HepG2 (cell line): Measurements from ENCODE around the gene CDH23. TPM values are rescaled to one million over a fixed set of nuclear protein-coding genes. Genes with fewer than 3 reads are reported as not detected.
A peak's percentile ranks its signal among the peaks of the same experiment; 100 is the strongest.

Experiments used
- ATAC-seq: fragments of 200-7000 bp; cut with Tn5 transposase; 3 replicates; pipeline ENCODE4 v1.9.1; 2020; ENCODE audit warnings: mild to moderate bottlenecking, moderate library complexity
- BruUV-seq: library from RNA; stranded (reverse); fragments of 400-500 nt; replicated peaks from 2 replicates; lab custom pipeline; 2021; lab: Mats Ljungman, UMichigan
- CTCF ChIA-PET: fragments of 300-600 bp; formaldehyde crosslinking; extraction: SDS; loops from one replicate; lab custom pipeline; 2021; ENCODE audit warnings: low total read pairs, inconsistent platforms, low intra/inter-chr PET ratio; lab: Yijun Ruan, JAX
- POLR2A ChIA-PET: fragments of 350-600 bp; sonication (Branson Sonifier 250); formaldehyde crosslinking; loops from one replicate; lab custom pipeline; 2020; ENCODE audit warnings: antibody characterized with exemption, inconsistent platforms; lab: Yijun Ruan, JAX
- DNase-seq: peaks from one replicate; pipeline ENCODE4 v3.0.0-alpha.2; 2015; ENCODE audit warnings: low spot score
- FAIRE-seq: peaks from 3 replicates; lab custom pipeline; 2011; peaks lifted over from hg19 to GRCh38; lab: Jason Lieb, UNC
- H2AFZ ChIP-seq: one replicate; pipeline ENCODE4 v1.6.1; 2011; ENCODE audit warnings: low read length, inconsistent platforms
- H3K27ac ChIP-seq: fragments of 300-600 bp; 3 replicates; pipeline ENCODE4 v1.8.0; 2011; ENCODE audit warnings: mixed run types, mild to moderate bottlenecking, mixed read lengths, low read length, inconsistent platforms; ENCODE audit not compliant: insufficient read depth; ENCODE audit errors: extremely low read length
- H3K27me3 ChIP-seq, 2 experiments: fragments of 200-600 bp in 1 of 2; 2 replicates in 1 of 2; 3 replicates in 1 of 2; pipeline versions ENCODE4 v1.6.0 to v1.8.0; 2011; ENCODE audit warnings: low read length in 2 of 2, mild to moderate bottlenecking in 2 of 2, moderate library complexity in 2 of 2, inconsistent platforms in 1 of 2; ENCODE audit not compliant: insufficient read depth in 2 of 2, control insufficient read depth in 1 of 2
- H3K36me3 ChIP-seq, 2 experiments: fragments of 200-600 bp in 1 of 2; replicated peaks in 1 of 2; 2 replicates in 1 of 2; 3 replicates in 1 of 2; pipeline versions ENCODE4 v1.5.1 to v1.8.0; 2011; ENCODE audit warnings: low read length in 2 of 2, inconsistent platforms in 1 of 2; ENCODE audit not compliant: insufficient read depth in 2 of 2, control insufficient read depth in 1 of 2
- H3K4me1 ChIP-seq: 2 replicates; pipeline ENCODE4 v1.5.1; 2012; ENCODE audit warnings: low read length, inconsistent platforms; ENCODE audit not compliant: insufficient read depth
- H3K4me2 ChIP-seq: 2 replicates; pipeline ENCODE4 v1.6.0; 2011; ENCODE audit warnings: low read depth, low read length, inconsistent platforms
- H3K4me3 ChIP-seq, 3 experiments: fragments of 200-600 bp in 1 of 3; sonication (generic), shearing (Covaris generic) in 1 of 3; replicated peaks in 1 of 3; 2 replicates each; pipeline ENCODE4 v1.5.1; 2011 to 2016; ENCODE audit warnings: low read length in 3 of 3, inconsistent platforms in 2 of 3, low read depth in 2 of 3, mild to moderate bottlenecking in 2 of 3, control low read depth in 1 of 3, mixed read lengths in 1 of 3; ENCODE audit not compliant: insufficient read depth in 1 of 3
- H3K79me2 ChIP-seq: one replicate; pipeline ENCODE4 v1.6.1; 2011; ENCODE audit warnings: low read length, inconsistent platforms; ENCODE audit not compliant: insufficient read depth
- H3K9ac ChIP-seq: 2 replicates; pipeline ENCODE4 v1.6.0; 2011; ENCODE audit warnings: mild to moderate bottlenecking, low read depth, low read length, inconsistent platforms; ENCODE audit not compliant: insufficient read depth
- H3K9me3 ChIP-seq: 2 replicates; pipeline ENCODE4 v1.5.1; 2012; ENCODE audit warnings: mild to moderate bottlenecking, low read length
- H4K20me1 ChIP-seq: 2 replicates; pipeline ENCODE4 v1.6.0; 2011; ENCODE audit warnings: inconsistent platforms, mild to moderate bottlenecking, low read length, moderate library complexity; ENCODE audit not compliant: insufficient read depth
- AKAP8 ChIP-seq: sonication (generic); formaldehyde crosslinking; IDR thresholded peaks from 2 replicates; pipeline ENCODE4 v1.5.1; 2020; ENCODE audit warnings: mild to moderate bottlenecking, missing genetic modification reagents
- E2F5 ChIP-seq: sonication (generic); formaldehyde crosslinking; conservative IDR thresholded peaks from 2 replicates; pipeline ENCODE4 v1.4.0; 2020; ENCODE audit warnings: missing genetic modification reagents
- ELF1 ChIP-seq: sonication (generic); formaldehyde crosslinking; IDR thresholded peaks from 2 replicates; pipeline ENCODE4 v1.4.0; 2020; ENCODE audit warnings: missing genetic modification reagents
- ELF3 ChIP-seq: IDR thresholded peaks from 2 replicates; pipeline ENCODE4 v1.6.1; 2016; ENCODE audit warnings: missing genetic modification reagents, missing compliant biosample characterization
- HES4 ChIP-seq: sonication (generic); formaldehyde crosslinking; IDR thresholded peaks from 2 replicates; pipeline ENCODE4 v1.9.0; 2021; ENCODE audit warnings: mild to moderate bottlenecking, missing genetic modification reagents, borderline replicate concordance
- HMG20A ChIP-seq: IDR thresholded peaks from 2 replicates; pipeline ENCODE4 v1.6.1; 2016; ENCODE audit warnings: borderline replicate concordance
- HNF4A ChIP-seq: sonication (generic); formaldehyde crosslinking; IDR thresholded peaks from 2 replicates; pipeline ENCODE4 v1.4.0; 2020; ENCODE audit warnings: missing genetic modification reagents
- MED1 ChIP-seq: sonication (generic); formaldehyde crosslinking; IDR thresholded peaks from 2 replicates; pipeline ENCODE4 v1.4.0; 2020; ENCODE audit warnings: missing genetic modification reagents
- SALL1 ChIP-seq: sonication (generic); formaldehyde crosslinking; IDR thresholded peaks from 2 replicates; pipeline ENCODE4 v1.8.0; 2022; ENCODE audit warnings: mild to moderate bottlenecking, missing genetic modification reagents
- TEAD3 ChIP-seq: optimal IDR thresholded peaks from 2 replicates; pipeline ENCODE3; 2016; ENCODE audit warnings: borderline replicate concordance
- TFE3 ChIP-seq: IDR thresholded peaks from 2 replicates; pipeline ENCODE4 v1.6.1; 2016
- TRAFD1 ChIP-seq: sonication (generic); formaldehyde crosslinking; IDR thresholded peaks from 2 replicates; pipeline ENCODE4 v1.5.1; 2020; ENCODE audit warnings: missing genetic modification reagents, mild to moderate bottlenecking, borderline replicate concordance
- ZBTB7B ChIP-seq: sonication (generic); formaldehyde crosslinking; IDR thresholded peaks from 2 replicates; pipeline ENCODE4 v1.4.0; 2020; ENCODE audit warnings: missing genetic modification reagents
- ZNF543 ChIP-seq: sonication (generic); formaldehyde crosslinking; IDR thresholded peaks from 2 replicates; pipeline ENCODE4 v1.4.0; 2020; ENCODE audit warnings: mild to moderate bottlenecking, missing genetic modification reagents
- ZNF598 ChIP-seq: sonication (generic); formaldehyde crosslinking; IDR thresholded peaks from 2 replicates; pipeline ENCODE4 v1.5.1; 2020; ENCODE audit warnings: mild to moderate bottlenecking, missing genetic modification reagents, borderline replicate concordance
- WGBS: methylation state at CpG from one replicate; pipeline ENCODE4 v1.1.6; 2017; ENCODE audit warnings: low lambda C conversion rate; 5-methylcytosine and 5-hydroxymethylcytosine counted together
- in situ Hi-C: cut with HindIII; loops from 2 replicates; pipeline ENCODE4 v1.10.0; 2017; ENCODE audit warnings: low pct_unique_long_range_greater_than_20kb; ENCODE audit not compliant: extremely low pct_ligation_motif_present
- intact Hi-C: fragments of 100-400 bp; cut with micrococcal nuclease; formaldehyde crosslinking; loops from one replicate; pipeline ENCODE4 v1.10.0; 2022; ENCODE audit not compliant: unreplicated experiment
- polyA plus RNA-seq, 8 experiments: library from polyadenylated mRNA; depleted of rRNA in 3 of 8; stranded (reverse) in 7 of 8; unstranded in 1 of 8; fragments of >200 nt; fragmentation: Illumina TruSeq in 4 of 8; extraction: Trizol in 4 of 8; gene quantifications; 2 replicates each; pipeline versions ENCODE4 v1.2.1 to v1.2.3, GENCODE V29; 2011 to 2016; ENCODE audit warnings: low read depth in 4 of 8, missing spikeins in 1 of 8, mixed read lengths in 1 of 8; ENCODE audit not compliant: insufficient read depth in 1 of 8
- total RNA-seq, 5 experiments: library from RNA; depleted of rRNA; stranded (reverse); fragments of >200 nt; fragmentation: Illumina TruSeq; extraction: Trizol; gene quantifications; 2 replicates each; pipeline ENCODE4 v1.2.3, GENCODE V29; 2016; ENCODE audit warnings: low read depth in 1 of 5

Gene CDH23
- total and polyA plus RNA-seq, 2 of the 13 experiments (the other 11 are each of a cell fraction or from before 2014, with no cell fraction given) = 0.13 TPM; not detected in 1

GRCh38 chr10:71633920-71634319, 237.2 kb downstream of the CDH23 start:
- no peak for TF ChIP-seq ZNF543
- TF ChIP-seq HES4 (CRISPR knock-in tag) = no peak
- no peak for TF ChIP-seq E2F5 (CRISPR knock-in tag)
- ChIA-PET CTCF (no interaction called here), POLR2A (no interaction called here)
- no peak for FAIRE-seq
- H3K9ac ChIP-seq = no peak overlapping the region
- intact Hi-C loops (no loop called here), in situ Hi-C loops (no loop called here)
- H3K27me3 ChIP-seq = peaks cover 0 to 6% of the 10 kb centered on the region in 2 experiments; a peak in 2 of 5 replicates
- H3K4me2 ChIP-seq = no peak overlapping the region
- no peaks in the 10 kb centered on the region for H3K79me2 ChIP-seq
- peak; percentile 20 for ATAC-seq
- no peak for DNase-seq
- no peaks in the 10 kb centered on the region for H4K20me1 ChIP-seq
- H3K9me3 ChIP-seq = no peaks in the 10 kb centered on the region
- H3K4me3 ChIP-seq = no peak overlapping the region
- 93% methylated on average over 2 of the region's 4 CpGs for WGBS
- H2AFZ ChIP-seq = no peak overlapping the region
- no TSS peak for BruUV-seq
- no peak overlapping the region for H3K27ac ChIP-seq
- H3K4me1 ChIP-seq = peaks cover 53% of the 10 kb centered on the region
- no peaks in the 10 kb centered on the region for H3K36me3 ChIP-seq

GRCh38 chr10:71634531-71635164, 237.9 kb downstream of the CDH23 start:
- Histone ChIP-seq H3K4me3 (peak overlapping the region in 1 of 3 experiments; percentile 35; a peak in 1 of 6 replicates), H2AFZ (no peak overlapping the region), H3K36me3 (no peaks in the 10 kb centered on the region), H3K4me1 (peaks cover 60% of the 10 kb centered on the region), H3K27ac (no peak overlapping the region), H3K9ac (no peak overlapping the region), H3K4me2 (peak overlapping the region; percentile 60), H3K9me3 (no peaks in the 10 kb centered on the region), H3K27me3 (peaks cover 0 to 6% of the 10 kb centered on the region in 2 experiments; a peak in 2 of 5 replicates), H3K79me2 (no peaks in the 10 kb centered on the region), H4K20me1 (no peaks in the 10 kb centered on the region)
- 5% methylated on average over 5 of the region's 5 CpGs for WGBS
- BruUV-seq = no TSS peak
- in situ Hi-C loops (no loop called here), intact Hi-C loops (no loop called here)
- ATAC-seq (peak; percentile 6; the same call in 1 of the 3 replicates), DNase-seq (no peak), FAIRE-seq (no peak)
- CTCF ChIA-PET = no interaction called here
- POLR2A ChIA-PET = no interaction called here
- TF ChIP-seq TRAFD1 = no peak
- peak; percentile 53; the same call in 1 of the 2 replicates for TF ChIP-seq ZNF598 (CRISPR knock-in tag)
- 0 out of 2 replicates have a peak, but pooled peaks have one; percentile 30 for TF ChIP-seq MED1
- peak; percentile 33; the same call in 1 of the 2 replicates for TF ChIP-seq ELF3 (CRISPR knock-in tag)
- no peak for TF ChIP-seq ZBTB7B
- TF ChIP-seq HNF4A = 0 out of 2 replicates have a peak, but pooled peaks have one; percentile 12
- TF ChIP-seq TFE3 (CRISPR knock-in tag) = 0 out of 2 replicates have a peak, but pooled peaks have one; percentile 36
- TF ChIP-seq AKAP8 (CRISPR knock-in tag) = no peak
- TF ChIP-seq HMG20A (CRISPR knock-in tag) = 0 out of 2 replicates have a peak, but pooled peaks have one; percentile 22
- TF ChIP-seq TEAD3 (CRISPR knock-in tag) = peak; percentile 61
- TF ChIP-seq ELF1 (CRISPR knock-in tag) = 0 out of 2 replicates have a peak, but pooled peaks have one; percentile 19
- 0 out of 2 replicates have a peak, but pooled peaks have one; percentile 5 for TF ChIP-seq SALL1 (CRISPR knock-in tag)
